HepG2 (cell line): ENCODE measurements around the gene CSNK1G1. TPM values are rescaled to one million over a fixed set of nuclear protein-coding genes. Genes with fewer than 3 reads are reported as not detected.
A peak's percentile ranks its signal among the peaks of the same experiment; 100 is the strongest.

ENCODE experiments used
- BCL3 ChIP-seq: sonication (generic); formaldehyde crosslinking; IDR thresholded peaks from 2 replicates; pipeline ENCODE4 v1.5.1; 2020; ENCODE audit warnings: mild to moderate bottlenecking, missing genetic modification reagents, moderate library complexity
- ISX ChIP-seq: sonication (generic); formaldehyde crosslinking; conservative IDR thresholded peaks from 2 replicates; pipeline ENCODE4 v1.5.0; 2020; ENCODE audit warnings: missing genetic modification reagents
- KDM3A ChIP-seq: IDR thresholded peaks from 2 replicates; pipeline ENCODE4 v1.6.1; 2018; ENCODE audit warnings: low read depth, missing compliant biosample characterization
- KDM5B ChIP-seq: sonication (generic); formaldehyde crosslinking; IDR thresholded peaks from 2 replicates; pipeline ENCODE4 v1.4.0; 2020; ENCODE audit warnings: missing genetic modification reagents, mild to moderate bottlenecking, borderline replicate concordance
- MAFG ChIP-seq: sonication (generic); formaldehyde crosslinking; IDR thresholded peaks from 2 replicates; pipeline ENCODE4 v1.5.1; 2020; ENCODE audit warnings: mild to moderate bottlenecking, missing genetic modification reagents
- MTF2 ChIP-seq: sonication (generic); formaldehyde crosslinking; IDR thresholded peaks from 2 replicates; pipeline ENCODE4 v1.5.0; 2020; ENCODE audit warnings: missing genetic modification reagents, borderline replicate concordance
- MXD3 ChIP-seq: IDR thresholded peaks from 2 replicates; pipeline ENCODE4 v1.6.1; 2016; ENCODE audit warnings: mild to moderate bottlenecking, missing biosample characterization, missing genetic modification reagents
- PRMT3 ChIP-seq: sonication (generic); formaldehyde crosslinking; IDR thresholded peaks from 2 replicates; pipeline ENCODE4 v1.8.1; 2022; ENCODE audit warnings: low read depth, mild to moderate bottlenecking, moderate library complexity, missing genetic modification reagents, borderline replicate concordance
- TERF1 ChIP-seq: sonication (generic); formaldehyde crosslinking; IDR thresholded peaks from 2 replicates; pipeline ENCODE4 v1.8.0; 2022; ENCODE audit warnings: mild to moderate bottlenecking, missing genetic modification reagents, moderate library complexity
- THAP8 ChIP-seq: sonication (generic); formaldehyde crosslinking; IDR thresholded peaks from 2 replicates; pipeline ENCODE4 v1.5.1; 2020; ENCODE audit warnings: missing genetic modification reagents, mild to moderate bottlenecking, borderline replicate concordance
- UBTF ChIP-seq: sonication (generic); formaldehyde crosslinking; IDR thresholded peaks from 2 replicates; pipeline ENCODE4 v1.4.0; 2020; ENCODE audit warnings: mild to moderate bottlenecking, missing genetic modification reagents
- ZNF121 ChIP-seq: sonication (generic); formaldehyde crosslinking; IDR thresholded peaks from 2 replicates; pipeline ENCODE4 v1.5.0; 2020; ENCODE audit warnings: mild to moderate bottlenecking, missing genetic modification reagents
- ZNF17 ChIP-seq: sonication (generic); formaldehyde crosslinking; IDR thresholded peaks from 2 replicates; pipeline ENCODE4 v1.5.0; 2020; ENCODE audit warnings: mild to moderate bottlenecking, missing genetic modification reagents
- ZNF546 ChIP-seq: sonication (generic); formaldehyde crosslinking; conservative IDR thresholded peaks from 2 replicates; pipeline ENCODE4 v1.8.1; 2023; ENCODE audit warnings: mild to moderate bottlenecking, missing genetic modification reagents
- ZNF777 ChIP-seq: sonication (generic); formaldehyde crosslinking; IDR thresholded peaks from 2 replicates; pipeline ENCODE4 v1.4.0; 2020; ENCODE audit warnings: missing genetic modification reagents
- ZSCAN31 ChIP-seq: sonication (generic); formaldehyde crosslinking; IDR thresholded peaks from 2 replicates; pipeline ENCODE4 v1.5.0; 2020; ENCODE audit warnings: low read depth, mild to moderate bottlenecking, missing genetic modification reagents
- polyA plus RNA-seq, 8 experiments: library from polyadenylated mRNA; depleted of rRNA in 3 of 8; stranded (reverse) in 7 of 8; unstranded in 1 of 8; fragments of >200 nt; fragmentation: Illumina TruSeq in 4 of 8; extraction: Trizol in 4 of 8; gene quantifications; 2 replicates each; pipeline versions ENCODE4 v1.2.1 to v1.2.3, GENCODE V29; 2011 to 2016; ENCODE audit warnings: low read depth in 4 of 8, missing spikeins in 1 of 8, mixed read lengths in 1 of 8; ENCODE audit not compliant: insufficient read depth in 1 of 8
- total RNA-seq, 5 experiments: library from RNA; depleted of rRNA; stranded (reverse); fragments of >200 nt; fragmentation: Illumina TruSeq; extraction: Trizol; gene quantifications; 2 replicates each; pipeline ENCODE4 v1.2.3, GENCODE V29; 2016; ENCODE audit warnings: low read depth in 1 of 5

CSNK1G1 gene
- total and polyA plus RNA-seq, 2 of the 13 experiments (the other 11 are each of a cell fraction or from before 2014, with no cell fraction given), result 8.5 to 12.6 TPM

- TF ChIP-seq TERF1 (CRISPR knock-in tag), result peak; percentile 5; the same call in 1 of the 2 replicates
- 0 out of 2 replicates have a peak, but pooled peaks have one; percentile 43 for TF ChIP-seq ZSCAN31 (CRISPR knock-in tag)
- peak; percentile 39; the same call in 1 of the 2 replicates for TF ChIP-seq ZNF121 (CRISPR knock-in tag)
- TF ChIP-seq MXD3 (CRISPR knock-in tag), result peak; percentile 26; the same call in 1 of the 2 replicates
- TF ChIP-seq ZNF546 (CRISPR knock-in tag), result 0 out of 2 replicates have a peak, but pooled peaks have one; percentile 30
- TF ChIP-seq KDM3A (CRISPR knock-in tag), result no peak
- 0 out of 2 replicates have a peak, but pooled peaks have one; percentile 21 for TF ChIP-seq MAFG (CRISPR knock-in tag)
- TF ChIP-seq BCL3 (CRISPR knock-in tag), result no peak
- peak; percentile 54; the same call in 1 of the 2 replicates for TF ChIP-seq UBTF
- TF ChIP-seq ISX (CRISPR knock-in tag), result 0 out of 2 replicates have a peak, but pooled peaks have one; percentile 6
- peak; percentile 97 for TF ChIP-seq ZNF777 (CRISPR knock-in tag)
- TF ChIP-seq KDM5B, result peak; percentile 71
- TF ChIP-seq ZNF17 (CRISPR knock-in tag), result peak; percentile 43; the same call in 1 of the 2 replicates
- no peak for TF ChIP-seq MTF2 (CRISPR knock-in tag)
- no peak for TF ChIP-seq PRMT3
- 0 out of 2 replicates have a peak, but pooled peaks have one; percentile 74 for TF ChIP-seq THAP8
- TF ChIP-seq, all 625 proteins: peak for 84
These were observed 204.1 kb downstream of the CSNK1G1 start, which contains the start of gene SNX22 (continued) for GRCh38 chr15:64151727-64152506.
